Measurements from ENCODE around the gene ABLIM2.

Gene ABLIM2

DNA sequence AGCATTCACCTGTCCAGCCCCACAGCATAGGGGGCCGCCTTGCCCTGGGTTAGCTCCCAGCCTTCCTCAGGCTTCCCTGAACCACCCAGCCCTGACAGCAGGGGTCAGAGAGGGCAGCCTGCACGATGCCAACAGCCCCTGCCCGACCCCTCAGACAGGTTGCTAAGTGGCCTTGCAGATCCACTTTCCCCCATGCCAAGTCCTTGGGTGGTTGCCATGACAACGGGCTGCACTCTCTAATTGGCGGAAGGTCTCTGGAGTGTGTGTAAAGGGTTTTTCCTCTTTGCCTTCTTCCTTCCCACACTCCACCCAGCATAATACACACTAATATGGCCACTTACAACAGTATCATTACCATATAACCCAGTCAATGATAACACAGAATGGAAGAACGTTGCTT is 119.3 kb downstream of the ABLIM2 start:
- peak in 2 of 3 donors; percentile 5 to 27 for DNase-seq

DNA sequence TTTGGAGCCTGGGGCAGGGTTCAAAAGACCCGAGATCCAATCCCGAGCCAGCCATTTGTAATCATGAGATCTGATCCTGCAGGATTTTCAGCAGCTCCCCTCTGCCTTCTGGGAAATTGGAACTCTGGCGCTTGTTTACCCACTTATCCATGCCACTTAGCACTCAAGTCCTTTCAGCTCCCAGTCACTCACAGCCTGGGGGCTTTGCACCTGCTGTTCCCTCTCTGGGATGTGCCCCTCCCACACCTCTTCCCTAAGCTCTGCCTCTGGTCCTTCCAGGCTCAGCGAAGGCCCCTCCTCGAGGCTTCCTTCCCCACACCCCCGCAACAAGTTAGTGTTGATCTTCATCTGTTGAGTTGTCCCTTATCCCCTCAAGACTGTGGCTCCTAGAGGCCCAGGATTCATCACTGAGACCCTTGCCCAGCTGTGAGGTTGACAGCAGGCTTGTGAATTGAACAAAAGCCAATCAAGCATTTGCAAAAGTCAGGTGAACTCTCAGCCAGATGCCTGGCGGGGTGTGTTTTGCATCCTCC is 119.8 kb downstream of the ABLIM2 start:
- DNase-seq: no peak

DNA sequence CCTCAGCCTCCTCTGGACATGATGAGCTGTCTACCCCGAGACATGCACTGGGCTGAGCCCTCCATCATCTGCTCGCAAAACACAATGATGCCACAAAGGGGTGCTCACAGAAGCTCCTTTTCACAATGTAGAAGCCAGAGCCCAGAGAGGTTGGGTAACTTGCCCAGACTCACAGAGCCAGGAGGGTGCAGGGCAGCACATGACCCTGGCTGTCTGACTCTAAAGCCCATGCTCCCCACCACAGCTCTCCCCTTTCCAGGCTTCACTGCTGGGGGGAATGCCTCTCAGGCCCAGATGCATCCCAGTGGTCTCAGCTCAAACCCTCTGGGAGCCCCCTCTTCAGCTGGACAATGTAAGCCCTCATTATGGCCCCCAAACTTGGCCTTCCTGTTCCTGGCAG is 120.5 kb downstream of the ABLIM2 start:
- no peak for DNase-seq

DNA sequence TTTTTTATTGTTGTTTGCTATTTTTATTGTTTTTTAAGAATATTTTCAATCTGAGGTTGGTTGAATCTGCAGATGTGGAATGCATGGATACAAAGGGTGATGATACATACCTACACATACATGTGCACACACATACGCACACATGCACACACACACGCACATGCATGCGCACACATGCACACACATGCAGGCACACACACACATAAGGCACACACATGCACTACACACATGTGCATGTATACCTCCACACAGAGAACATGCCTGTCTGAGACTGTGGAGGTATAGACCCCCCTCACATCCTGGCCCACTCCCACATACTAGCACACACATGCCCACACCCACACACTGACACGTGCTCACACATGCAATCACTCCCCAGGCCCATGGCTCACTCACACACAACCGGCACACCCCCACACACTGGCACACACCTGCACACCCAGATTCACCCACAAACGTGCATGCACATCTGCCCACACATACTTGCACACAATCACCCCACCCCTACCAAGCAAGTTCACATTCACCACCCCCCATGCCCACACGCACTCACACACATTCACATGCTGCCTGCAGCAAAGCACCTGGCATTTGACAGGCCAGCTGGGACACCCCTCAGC is 121.4 kb downstream of the ABLIM2 start:
- no peak for DNase-seq

DNA sequence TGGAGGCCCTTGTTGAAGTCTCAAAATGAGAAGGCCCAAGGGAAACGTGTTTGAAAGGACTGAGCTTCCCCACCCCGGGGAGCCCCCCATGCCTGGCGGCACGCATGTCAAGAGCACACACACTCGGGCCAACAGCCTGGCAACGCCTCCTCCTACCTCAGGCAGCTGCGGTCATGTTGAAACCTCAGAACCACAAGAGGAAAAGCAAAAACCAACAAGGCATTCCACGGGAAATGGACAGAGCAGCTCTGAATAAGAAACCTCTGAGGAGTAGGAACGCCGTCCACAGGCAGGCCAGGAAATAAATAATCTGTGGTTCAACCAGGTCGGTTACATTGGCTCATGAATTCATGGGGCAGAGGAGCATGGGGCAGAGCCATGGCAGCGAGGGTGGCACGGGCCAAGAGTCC is 123.2 kb downstream of the ABLIM2 start:
- DNase-seq: peak in 1 of 3 donors; percentile 2

DNA sequence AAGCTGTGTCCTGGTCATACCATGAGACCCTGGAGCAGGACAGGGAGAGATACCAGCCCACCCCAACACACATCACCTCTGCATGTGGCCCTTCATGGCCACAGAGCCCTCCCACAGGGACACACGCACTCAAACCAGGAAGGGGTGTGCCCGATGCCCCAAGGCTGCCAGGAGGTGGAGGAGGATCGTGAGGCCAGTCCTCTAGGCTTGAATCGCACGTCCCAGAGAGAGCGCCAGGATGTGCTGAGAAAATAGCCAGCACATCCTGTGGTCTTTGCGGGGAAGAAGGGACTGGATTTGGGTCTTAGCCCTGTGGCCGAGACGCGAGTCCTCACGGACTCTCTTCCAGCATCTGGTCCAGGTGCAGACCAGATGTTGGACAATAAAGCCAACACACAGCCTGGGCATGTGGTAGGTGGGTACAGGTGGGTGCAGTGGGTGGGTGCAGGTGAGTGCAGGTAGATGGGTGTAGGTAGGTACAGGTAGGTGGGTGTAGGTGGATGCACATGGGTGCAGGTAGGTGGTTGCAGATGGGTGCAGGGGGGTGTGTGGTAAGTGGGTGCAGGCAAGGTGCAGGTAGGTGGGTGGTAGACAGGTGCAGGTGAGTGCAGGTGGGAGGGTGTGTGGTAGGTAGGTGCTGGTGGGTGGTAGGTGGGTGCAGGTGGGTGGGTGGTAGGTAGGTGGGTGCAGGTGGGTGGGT is 124.6 kb downstream of the ABLIM2 start:
- DNase-seq: no peak

DNA sequence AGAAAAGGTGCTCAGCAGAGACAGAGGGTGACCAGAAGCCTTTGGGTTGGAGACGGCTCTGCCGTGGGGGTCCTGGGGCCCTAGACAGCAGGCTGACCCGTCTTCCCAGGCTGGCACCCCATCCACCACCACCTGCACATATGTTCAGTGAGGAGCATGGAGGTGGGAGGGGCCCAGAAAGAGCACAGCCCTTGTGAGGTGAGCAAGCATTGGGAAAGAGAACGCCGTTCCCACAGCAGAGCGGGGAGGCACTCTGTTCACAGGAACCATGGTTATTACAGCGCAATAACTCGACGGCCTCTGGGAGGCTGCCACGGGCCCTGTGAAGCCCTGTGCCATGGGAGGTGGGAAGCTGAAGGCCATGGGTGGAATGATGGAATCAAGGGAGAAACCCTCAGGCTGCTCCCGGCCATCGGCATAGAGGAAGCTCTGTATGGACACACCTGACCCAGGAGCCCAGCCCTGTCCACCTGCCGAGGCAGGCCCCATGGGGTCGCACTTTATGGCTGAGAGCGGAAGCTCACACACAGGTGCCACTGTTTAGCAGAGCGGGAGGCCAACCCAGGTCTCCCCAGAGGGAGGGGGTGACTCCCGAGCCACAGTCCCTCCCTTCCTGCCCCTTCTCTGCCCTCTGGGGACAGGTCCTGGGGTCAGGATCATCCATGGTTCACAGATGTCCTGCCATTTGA is 125.4 kb downstream of the ABLIM2 start:
- DNase-seq: no peak

DNA sequence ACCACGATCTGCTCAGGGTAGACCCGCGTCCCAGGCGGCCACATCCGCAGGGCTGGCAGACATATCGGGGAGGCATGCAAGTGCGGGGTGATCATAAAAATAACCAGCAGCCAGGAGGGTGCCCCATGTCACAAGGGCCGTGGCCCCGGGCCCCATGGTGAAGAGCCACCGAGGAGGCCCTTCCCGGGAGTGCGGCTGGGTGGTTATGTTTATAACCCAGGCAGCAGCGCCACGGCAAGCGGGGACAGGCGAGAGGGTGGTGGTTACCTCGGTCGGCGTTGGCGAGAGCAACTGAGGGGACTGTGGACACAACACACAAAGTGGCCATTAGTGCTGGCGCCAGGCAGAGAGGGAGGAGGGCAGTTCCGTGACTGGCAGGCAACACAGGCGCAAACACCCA is 126.2 kb downstream of the ABLIM2 start:
- DNase-seq: no peak

DNA sequence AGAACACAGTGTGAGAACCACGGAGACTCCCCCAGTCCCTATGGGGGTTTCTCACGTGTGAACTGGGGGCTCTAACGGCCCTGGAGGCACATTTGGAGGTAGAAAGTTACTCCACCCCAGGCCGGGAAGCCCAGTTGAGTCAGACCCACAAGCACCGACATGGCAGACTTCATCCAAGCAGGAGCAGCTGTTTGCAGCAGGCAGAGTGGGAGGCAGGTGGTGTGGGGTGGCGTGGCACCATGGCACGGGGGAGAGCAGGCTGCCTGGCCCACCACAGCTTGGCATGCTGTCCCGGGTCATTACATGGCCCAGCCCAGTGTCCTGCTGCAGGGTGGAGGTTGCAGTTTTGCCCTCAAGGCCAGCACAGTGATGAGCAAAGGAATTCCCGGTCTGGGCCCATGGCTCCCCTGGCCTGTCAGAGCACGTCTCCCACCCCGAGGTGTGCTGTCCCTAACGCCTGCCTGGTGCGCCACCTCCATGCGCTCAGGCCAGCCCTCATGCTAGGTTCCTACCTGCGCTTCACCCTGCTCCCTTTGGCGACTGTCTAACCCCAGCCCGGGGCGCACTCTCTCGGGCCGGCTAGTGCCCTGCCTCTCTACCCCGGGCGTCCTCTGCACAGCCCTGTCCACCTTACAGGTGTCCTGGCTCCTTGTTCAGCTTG is 128.4 kb downstream of the ABLIM2 start:
- DNase-seq: no peak

DNA sequence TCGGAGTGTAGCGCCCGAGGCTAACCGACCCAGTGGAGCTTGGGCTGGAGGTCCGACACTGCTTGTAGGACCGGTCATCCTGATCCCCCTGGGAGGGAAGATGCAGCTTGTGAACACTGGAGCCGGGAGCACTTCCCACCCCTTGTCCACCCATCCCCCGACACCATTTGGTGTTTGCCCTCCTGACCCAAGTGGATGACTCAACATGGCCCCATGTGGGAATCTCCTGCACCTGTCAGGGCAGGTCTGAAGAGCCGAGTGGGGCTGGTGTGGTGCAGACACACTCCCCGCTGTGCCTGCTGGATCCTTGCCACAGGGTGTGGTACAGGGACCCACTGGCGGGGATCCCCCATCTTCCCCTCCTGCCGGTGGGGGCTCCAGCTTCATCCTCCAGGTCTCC is 128.9 kb downstream of the ABLIM2 start:
- DNase-seq: no peak

DNA sequence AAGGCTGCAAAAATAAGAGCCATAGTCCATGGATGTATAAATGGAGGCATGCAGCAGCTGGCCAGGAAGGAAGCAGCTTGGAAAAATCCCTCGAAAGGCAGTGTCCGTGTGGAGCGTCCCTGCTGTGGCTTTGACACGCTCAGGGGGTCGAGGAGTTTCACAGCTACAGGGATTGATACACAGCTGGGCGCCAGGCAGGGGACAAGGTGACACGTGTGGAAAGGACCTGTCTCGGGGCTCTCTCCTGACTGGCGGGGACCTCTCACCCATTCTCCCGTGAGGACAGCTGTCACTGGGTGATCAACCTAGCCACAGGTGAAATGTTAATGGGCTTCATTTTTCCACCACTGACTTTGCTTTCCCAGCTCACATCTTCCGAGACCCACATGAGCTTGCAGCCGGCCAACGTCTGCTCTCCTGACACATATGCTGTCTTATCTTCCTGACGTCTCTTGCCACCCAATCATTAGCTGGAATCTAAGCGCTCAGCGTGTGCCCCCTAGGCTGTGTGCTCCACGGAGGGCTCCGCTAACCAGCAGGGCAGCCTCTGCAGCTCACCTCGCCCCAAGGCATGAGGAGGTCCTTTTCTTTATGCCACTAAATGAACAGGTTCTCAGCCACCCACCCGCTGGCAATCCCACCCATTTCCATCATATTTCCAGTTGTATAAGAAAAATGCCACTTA is 129.6 kb downstream of the ABLIM2 start:
- DNase-seq: no peak

DNA sequence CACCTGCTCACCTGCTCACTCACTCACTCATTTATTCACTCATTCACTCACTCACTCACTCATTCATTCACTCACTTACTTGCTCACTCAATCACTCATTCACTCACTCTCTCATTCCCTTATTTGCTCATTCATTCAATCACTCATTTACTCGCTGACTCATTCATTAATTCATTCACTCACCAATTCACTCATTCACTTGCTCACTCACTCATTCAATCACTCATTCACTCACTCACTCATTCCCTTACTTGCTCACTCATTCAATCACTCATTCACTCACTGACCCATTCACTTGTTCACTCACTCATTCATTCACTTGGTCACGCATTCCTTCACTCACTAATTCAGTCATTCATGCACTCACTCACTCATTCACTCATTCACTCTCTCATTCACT is 130.2 kb downstream of the ABLIM2 start:
- DNase-seq: no peak

DNA sequence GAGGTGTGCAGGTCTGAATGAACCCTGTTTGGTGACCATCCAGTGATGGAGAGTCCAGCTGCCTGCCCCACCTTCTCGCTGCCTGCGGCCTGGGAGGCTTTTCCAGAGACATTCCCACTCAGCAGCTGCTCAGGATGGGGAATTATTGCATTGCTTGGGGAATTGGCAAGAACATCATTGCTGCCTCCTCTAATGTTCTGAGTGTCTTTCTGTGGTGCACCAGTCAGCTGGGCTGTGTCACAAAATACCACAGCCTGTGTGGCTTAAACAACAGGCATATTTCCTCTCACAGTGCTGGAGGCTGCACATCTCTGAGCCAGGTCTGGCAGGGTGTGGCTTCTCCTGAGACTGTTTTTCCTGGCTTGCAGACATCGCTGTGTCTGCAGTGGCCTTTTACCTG is 132.2 kb downstream of the ABLIM2 start:
- no peak for DNase-seq

DNA sequence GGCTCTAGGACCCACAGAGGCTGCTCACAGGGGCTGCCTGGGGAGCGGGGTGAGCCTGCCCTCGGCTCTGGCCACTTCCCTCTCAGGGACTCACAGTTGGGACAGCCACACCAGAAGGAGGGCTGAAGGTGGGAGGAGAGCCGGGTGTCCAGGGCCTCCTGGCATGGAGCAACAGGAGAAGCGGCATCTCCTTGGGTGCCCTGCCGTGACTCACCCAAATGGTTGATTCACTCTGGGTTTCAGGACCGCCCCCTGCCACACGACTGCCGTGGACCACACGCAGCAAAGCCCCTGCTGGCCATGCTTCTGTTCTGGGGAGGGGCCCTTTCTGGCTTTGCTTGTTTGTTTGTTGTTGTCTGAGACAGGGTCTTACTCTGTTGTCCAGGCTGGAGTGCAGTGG is 132.9 kb downstream of the ABLIM2 start:
- DNase-seq: no peak

DNA sequence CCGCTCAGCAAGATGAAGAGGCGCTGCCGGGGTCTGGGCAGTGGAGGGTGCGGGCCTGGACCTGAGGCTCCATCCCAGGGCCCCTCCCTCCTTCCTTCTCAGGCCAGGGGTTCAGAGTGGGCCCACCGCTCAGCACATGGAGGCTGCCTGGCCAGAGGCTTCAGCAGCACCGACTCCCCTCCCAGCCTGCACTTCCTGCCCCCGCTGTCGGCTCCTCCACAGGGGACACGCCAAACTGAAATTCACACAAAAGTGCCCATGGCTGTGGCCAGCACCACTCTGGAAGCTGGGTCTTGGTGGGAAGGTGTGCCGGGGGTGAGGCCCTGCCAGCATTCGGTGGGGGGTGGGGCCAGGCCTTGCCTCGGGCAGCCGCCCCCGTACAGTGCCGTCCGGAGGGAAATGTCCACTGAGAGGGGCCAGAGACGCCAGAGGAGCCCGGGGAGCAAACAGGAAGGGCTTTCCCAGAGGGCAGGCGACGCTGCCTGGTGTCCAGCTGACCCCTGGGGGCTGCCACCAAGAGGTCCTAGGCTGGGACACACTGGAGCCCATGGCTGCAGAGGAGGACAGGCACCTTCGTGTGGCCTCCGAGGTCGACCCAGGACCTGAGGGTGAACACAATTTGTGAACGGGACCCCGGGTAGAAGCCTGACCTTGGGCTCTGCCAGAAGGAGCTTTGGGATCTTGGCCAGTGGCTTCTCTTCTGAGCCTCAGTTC is 134.4 kb downstream of the ABLIM2 start:
- DNase-seq: no peak

DNA sequence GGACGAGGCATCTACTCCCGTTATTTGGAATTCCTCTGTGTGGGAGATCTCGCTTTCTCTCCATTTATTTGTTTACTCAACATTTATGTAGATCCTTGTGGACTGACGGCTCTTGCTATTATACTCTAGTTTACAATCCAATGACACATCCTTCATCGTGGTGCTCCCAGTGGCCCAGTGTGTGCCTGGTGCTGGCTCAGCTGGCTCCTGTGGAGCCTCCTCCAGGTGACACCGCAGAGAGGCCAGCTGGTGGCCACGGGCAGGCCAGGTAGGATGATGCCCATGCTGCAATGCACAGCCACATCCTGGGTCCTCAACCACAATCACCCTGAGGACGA is 134.9 kb downstream of the ABLIM2 start:
- DNase-seq: no peak

DNA sequence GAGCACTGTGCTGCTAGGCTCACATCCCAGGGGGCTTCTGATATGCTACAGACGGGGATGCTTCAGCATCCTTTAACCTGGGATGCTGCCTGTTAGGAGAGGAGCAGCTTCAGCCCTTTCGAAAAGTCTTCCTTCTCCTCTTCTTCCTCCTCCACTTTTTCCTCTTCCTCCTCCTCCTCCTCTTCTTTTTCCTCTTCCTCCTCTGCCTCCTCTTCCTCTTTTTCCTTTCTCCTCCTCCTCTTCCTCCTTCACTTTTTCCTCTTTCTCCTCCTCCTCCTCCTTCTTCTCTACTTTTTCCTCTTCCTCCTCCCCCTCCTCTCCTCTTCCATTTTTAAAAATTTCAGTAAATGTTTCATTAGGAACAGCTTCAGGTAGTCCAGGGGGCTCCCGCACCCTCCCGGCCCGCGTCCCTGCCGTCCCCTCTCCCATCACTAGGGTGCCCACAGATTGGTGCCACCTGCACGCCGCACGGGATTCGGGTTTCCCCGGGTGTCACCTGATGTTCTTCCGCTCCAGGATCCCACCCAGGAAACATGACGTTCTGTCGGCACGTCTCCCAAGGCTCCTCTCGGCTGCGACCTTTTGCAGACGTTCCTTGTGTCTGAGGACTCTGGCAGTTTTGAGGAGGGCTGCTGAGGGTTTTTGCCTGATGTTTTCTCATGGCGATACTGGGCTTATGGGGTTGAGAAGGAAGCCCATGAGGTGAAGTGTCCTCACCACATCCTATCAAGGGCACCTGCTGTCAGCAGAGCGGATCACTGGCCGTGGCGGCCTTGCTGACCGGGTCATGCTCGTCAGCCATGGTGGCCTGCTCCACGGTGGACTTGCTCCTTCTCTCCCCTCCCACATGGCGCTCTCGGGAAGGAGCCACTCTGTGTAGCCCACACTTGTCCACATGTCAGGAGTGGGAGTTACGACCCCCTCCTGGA is 135.6 kb downstream of the ABLIM2 start:
- DNase-seq: no peak

DNA sequence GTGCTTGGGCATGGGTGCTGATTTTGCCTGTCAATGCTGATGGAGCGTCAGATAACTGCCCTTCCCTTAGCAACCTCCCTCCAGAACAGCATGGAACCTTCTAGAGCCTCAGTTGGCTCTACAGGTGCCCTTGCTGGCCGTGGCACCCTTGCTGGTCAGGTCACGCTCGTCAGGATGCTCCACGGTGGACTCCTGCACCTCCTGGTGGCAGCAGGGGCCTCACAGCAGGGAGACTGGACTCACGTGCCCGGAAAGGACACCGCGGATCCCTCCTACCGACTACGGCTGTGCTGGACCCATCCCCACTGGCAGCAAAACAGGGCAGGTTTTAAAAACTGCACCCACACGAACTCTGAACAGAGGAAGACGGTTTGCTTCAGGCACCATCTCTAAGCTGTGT is 136.8 kb downstream of the ABLIM2 start:
- DNase-seq: no peak

DNA sequence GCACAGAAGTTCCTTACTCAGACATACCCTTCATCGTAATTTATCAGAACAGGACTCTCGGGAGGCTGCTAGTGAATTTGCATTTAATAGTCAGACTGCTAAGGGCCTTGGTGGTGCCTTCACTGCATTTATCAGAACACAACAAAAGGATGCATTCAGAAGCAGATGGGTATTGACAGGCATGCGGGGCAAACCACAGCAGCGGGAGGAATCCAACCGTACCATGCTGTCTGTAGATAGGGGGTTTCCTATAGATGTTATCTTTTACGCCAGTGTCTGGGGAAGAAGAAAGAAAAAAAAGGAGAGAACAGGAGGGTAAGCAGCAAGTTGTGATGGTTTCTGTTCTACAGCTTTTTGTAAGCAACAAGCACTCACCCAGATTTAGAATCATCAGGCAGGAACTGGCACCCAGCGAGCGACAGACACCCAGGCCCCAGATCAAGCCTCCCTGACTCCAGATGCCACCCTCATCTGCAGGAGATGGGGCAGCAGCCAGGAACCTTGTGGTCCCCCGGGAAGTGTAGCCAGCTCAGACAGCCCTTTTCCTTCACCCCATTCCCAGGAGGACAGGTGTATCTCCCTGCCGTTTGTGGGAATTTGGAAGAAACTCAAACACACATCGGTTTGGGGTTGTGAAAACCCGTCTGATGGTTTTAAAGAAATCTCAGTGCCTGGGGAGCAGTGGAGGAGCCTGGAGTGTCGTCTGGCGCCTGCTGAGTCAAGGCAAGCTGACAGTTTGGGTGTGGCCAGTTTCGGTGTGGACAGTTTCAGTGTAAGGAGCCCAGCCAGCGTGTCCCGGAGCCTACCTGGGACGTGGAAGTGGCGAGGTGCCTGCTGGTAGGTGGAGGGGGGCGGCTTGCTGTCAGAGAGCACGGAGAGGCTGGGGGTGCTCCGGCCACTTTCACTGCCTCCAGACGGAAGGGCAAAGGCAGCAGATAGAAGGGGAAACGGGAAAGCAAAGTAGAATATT is 138.9 kb downstream of the ABLIM2 start:
- no peak for DNase-seq

DNA sequence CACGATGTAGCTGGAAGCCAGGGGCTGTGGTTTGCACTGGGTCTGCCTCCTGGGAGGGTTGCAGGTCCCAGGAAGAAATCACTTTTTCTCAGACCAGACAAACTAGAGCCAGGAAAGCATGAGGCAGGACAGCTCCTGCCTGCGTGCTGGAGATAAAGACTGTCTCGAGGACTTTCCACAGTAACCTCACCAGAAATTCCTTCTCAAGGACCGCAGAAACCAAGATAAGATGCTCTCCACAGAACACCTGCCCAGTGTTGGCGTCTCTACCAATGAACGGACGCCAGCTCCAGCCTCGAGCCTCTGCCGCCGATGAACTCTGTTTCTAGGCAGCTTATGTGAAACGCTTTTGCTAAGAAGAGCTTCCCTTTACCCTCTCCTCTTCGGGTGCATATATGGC is 142.1 kb downstream of the ABLIM2 start:
- no peak for DNase-seq
